Esophagus muscularis mucosa (tissue), 4 donors: ENCODE results near the gene BCKDHB. TPM values are rescaled to one million over a fixed set of nuclear protein-coding genes. Genes with fewer than 3 reads are reported as not detected.

Source experiments
- DNase-seq: peaks from one replicate; pipeline ENCODE4 v3.0.0-alpha.2; 2017; ENCODE audit errors: extremely low spot score
- H3K27ac ChIP-seq, 4 donors: fragments of 200-600 bp; sonication (generic); replicated peaks in 1 of 4; 1 replicate in 3 of 4; 2 replicates in 1 of 4; pipeline ENCODE4 v1.5.1; 2016 to 2019; ENCODE audit warnings: mild to moderate bottlenecking in 1 of 4
- H3K27me3 ChIP-seq, 4 donors: fragments of 200-600 bp; sonication (generic); one replicate each; pipeline versions ENCODE4 v1.5.1 to v1.6.0; 2016 to 2019
- H3K36me3 ChIP-seq, 4 donors: fragments of 200-600 bp; sonication (generic); one replicate each; pipeline ENCODE4 v1.5.1; 2016 to 2019
- H3K4me1 ChIP-seq, 4 donors: fragments of 200-600 bp; sonication (generic); one replicate each; pipeline ENCODE4 v1.5.1; 2016 to 2019
- H3K4me3 ChIP-seq, 4 donors: fragments of 200-600 bp; sonication (generic); 1 replicate in 2 of 4; 2 replicates in 2 of 4; pipeline ENCODE4 v1.5.1; 2016 to 2019; ENCODE audit warnings: mild to moderate bottlenecking in 4 of 4, moderate library complexity in 1 of 4
- H3K9me3 ChIP-seq, 4 donors: fragments of 200-600 bp; sonication (generic); 1 replicate in 3 of 4; 2 replicates in 1 of 4; pipeline ENCODE4 v1.5.1; 2016 to 2019
- EP300 ChIP-seq: sonication (generic); formaldehyde crosslinking; IDR thresholded peaks from one replicate; pipeline ENCODE4 v1.6.1; 2017; ENCODE audit warnings: antibody characterized with exemption
- POLR2A ChIP-seq: fragments of 450-650 bp; IDR thresholded peaks from one replicate; pipeline ENCODE4 v1.6.1; 2017; ENCODE audit warnings: antibody characterized with exemption, moderate library complexity, mild to moderate bottlenecking, low read depth
- POLR2AphosphoS5 ChIP-seq, 2 donors: sonication (generic); formaldehyde crosslinking; IDR thresholded peaks; one replicate each; pipeline ENCODE4 v1.6.1; 2017; ENCODE audit warnings: antibody characterized with exemption in 2 of 2
- WGBS: methylation state at CpG from one replicate; pipeline ENCODE4 v1.1.5; 2018; 5-methylcytosine and 5-hydroxymethylcytosine counted together
- intact Hi-C: fragments of 100-400 bp; cut with DNase I; formaldehyde crosslinking; loops from one replicate; pipeline ENCODE4 v1.15.1; 2023
- total RNA-seq, 4 donors: library from RNA; depleted of rRNA; stranded (reverse); fragments of >200 nt; gene quantifications; one replicate each; pipeline versions ENCODE4 v1.1.0 to v1.2.1, GENCODE V29; 2016
- TF ChIP-seq, protein P1 (sequence below), 3 experiments: fragments of 200-600 bp in 2 of 3; fragments of 450-650 bp in 1 of 3; sonication (generic) in 2 of 3; IDR thresholded peaks; one replicate each; pipeline ENCODE4 v1.5.1; 2017 to 2019; ENCODE audit warnings: antibody characterized with exemption in 3 of 3, mild to moderate bottlenecking in 2 of 3, moderate library complexity in 1 of 3

The BCKDHB gene
- total RNA-seq, 4 donors from 2014 or later = 12.2 to 26.2 (median 20.6) TPM

DNA sequence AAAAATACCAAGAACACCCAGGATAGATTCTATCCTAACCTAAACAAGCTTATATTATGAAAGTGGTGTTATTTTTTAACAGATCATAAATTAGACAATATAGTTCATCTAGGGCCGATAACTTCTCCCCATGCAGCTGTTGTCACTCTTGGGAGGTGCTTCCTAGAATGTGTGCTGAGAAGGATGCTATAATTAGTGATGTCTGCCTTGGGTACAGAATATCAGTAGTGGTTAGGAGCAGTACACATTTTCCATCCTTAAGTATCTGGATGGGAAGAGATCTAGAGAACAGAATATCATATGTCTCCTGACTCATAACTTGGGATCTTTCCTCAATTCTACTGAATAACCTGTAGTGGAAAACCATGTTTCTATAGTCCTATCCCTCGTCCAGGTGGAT, 214.5 kb downstream of the BCKDHB start:
- Histone ChIP-seq H3K27ac (no peak overlapping the region), H3K27me3 (no peaks in the 10 kb centered on the region), H3K4me1 (peaks cover 0 to 17% (median 0%) of the 10 kb centered on the region in 4 donors), H3K9me3 (no peaks in the 10 kb centered on the region), H3K36me3 (no peaks in the 10 kb centered on the region), H3K4me3 (no peak overlapping the region)
- intact Hi-C loops = no loop called here
- 90% methylated on average over 2 of the region's 2 CpGs for WGBS
- no peak for TF ChIP-seq EP300
- TF ChIP-seq, protein P1, sequence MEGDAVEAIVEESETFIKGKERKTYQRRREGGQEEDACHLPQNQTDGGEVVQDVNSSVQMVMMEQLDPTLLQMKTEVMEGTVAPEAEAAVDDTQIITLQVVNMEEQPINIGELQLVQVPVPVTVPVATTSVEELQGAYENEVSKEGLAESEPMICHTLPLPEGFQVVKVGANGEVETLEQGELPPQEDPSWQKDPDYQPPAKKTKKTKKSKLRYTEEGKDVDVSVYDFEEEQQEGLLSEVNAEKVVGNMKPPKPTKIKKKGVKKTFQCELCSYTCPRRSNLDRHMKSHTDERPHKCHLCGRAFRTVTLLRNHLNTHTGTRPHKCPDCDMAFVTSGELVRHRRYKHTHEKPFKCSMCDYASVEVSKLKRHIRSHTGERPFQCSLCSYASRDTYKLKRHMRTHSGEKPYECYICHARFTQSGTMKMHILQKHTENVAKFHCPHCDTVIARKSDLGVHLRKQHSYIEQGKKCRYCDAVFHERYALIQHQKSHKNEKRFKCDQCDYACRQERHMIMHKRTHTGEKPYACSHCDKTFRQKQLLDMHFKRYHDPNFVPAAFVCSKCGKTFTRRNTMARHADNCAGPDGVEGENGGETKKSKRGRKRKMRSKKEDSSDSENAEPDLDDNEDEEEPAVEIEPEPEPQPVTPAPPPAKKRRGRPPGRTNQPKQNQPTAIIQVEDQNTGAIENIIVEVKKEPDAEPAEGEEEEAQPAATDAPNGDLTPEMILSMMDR (IDR thresholded peaks at IDR 0.05) = no peak
- no peak for TF ChIP-seq POLR2AphosphoS5 (IDR thresholded peaks at IDR 0.05)
- no peak for TF ChIP-seq POLR2A
- no peak for DNase-seq

DNA sequence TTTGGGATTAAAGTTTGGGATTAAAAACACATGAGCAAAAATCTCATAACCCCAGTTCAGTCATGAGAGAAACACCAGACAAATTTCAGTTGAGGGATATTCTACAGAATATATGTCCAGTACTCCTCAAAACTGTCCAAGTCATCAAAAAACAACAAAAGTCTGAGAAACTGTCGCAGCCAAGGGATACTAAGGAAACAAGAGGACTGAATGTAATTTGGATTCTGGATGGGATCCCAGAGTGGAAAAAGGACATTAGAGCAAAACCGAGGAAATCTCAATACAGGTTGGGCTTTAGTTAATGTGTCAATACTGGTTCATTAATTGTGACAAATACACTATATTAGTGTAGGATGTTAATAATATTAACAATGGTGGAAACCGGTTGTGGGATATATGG, 219.3 kb downstream of the BCKDHB start:
- TF ChIP-seq, protein P1 (IDR thresholded peaks at IDR 0.05) = no peak
- no peak for TF ChIP-seq POLR2AphosphoS5 (IDR thresholded peaks at IDR 0.05)
- TF ChIP-seq EP300 = no peak
- TF ChIP-seq POLR2A = no peak
- WGBS = 49% methylated on average over 3 of the region's 3 CpGs
- no peak overlapping the region for H3K27ac ChIP-seq
- H3K9me3 ChIP-seq = no peaks in the 10 kb centered on the region
- no peaks in the 10 kb centered on the region for H3K27me3 ChIP-seq
- DNase-seq = no peak
- no peak overlapping the region for H3K4me3 ChIP-seq
- H3K36me3 ChIP-seq = no peaks in the 10 kb centered on the region
- intact Hi-C loops = no loop called here
- peaks cover 0 to 6% (median 0%) of the 10 kb centered on the region in 4 donors for H3K4me1 ChIP-seq

DNA sequence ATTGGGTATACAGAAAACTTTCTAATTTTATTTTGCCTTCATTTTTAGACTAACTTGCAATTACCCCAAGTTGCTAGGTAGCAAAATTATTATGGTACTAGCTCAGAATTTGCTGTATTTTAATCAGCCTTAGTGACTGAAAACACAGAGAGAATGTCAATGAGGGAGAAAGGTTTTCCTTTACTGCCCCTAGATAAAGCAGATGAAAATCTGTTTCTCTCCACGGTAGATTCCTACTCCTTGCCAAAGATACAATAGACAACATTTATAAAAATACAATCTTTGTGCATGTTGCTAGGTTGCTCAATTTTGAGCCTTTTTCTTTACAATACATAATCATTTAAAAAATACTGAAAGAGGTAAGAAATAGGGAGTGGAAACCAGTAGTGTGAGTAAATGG, 222.2 kb downstream of the BCKDHB start:
- TF ChIP-seq EP300 (no peak), POLR2AphosphoS5 (IDR thresholded peaks at IDR 0.05) (no peak), POLR2A (no peak)
- TF ChIP-seq, protein P1 (IDR thresholded peaks at IDR 0.05) = no peak
- WGBS = 56% methylated on average over 1 of the region's 1 CpG
- H3K4me1 ChIP-seq = peaks cover 0 to 6% (median 2%) of the 10 kb centered on the region in 4 donors
- no peaks in the 10 kb centered on the region for H3K9me3 ChIP-seq
- intact Hi-C loops = no loop called here
- no peak overlapping the region for H3K4me3 ChIP-seq
- no peaks in the 10 kb centered on the region for H3K36me3 ChIP-seq
- no peak overlapping the region for H3K27ac ChIP-seq
- no peaks in the 10 kb centered on the region for H3K27me3 ChIP-seq
- no peak for DNase-seq

DNA sequence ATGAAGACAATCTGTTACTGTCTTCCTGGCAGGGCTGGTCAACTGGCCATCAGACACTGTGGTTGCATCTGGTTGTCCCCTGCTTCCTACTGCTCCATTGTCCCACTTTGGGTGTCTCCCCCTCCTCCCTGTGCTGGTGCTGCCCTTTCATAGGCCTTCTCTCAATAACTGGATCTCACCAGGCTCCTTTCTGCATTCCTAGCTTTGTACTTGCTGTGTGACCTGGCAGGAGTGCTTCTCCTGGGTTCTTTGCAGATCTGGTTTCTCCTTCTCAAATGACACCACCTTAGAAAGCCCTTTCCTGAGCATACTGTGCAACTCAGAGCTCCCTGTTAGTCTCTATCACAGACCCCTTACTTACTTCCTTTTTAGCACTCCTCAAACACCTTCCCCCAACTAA, 223.0 kb downstream of the BCKDHB start:
- no peak for TF ChIP-seq EP300
- TF ChIP-seq, protein P1 (IDR thresholded peaks at IDR 0.05) = no peak
- TF ChIP-seq POLR2AphosphoS5 (IDR thresholded peaks at IDR 0.05) = no peak
- no peak for TF ChIP-seq POLR2A
- Histone ChIP-seq H3K27ac (no peak overlapping the region), H3K36me3 (no peaks in the 10 kb centered on the region), H3K27me3 (no peaks in the 10 kb centered on the region), H3K4me3 (no peak overlapping the region), H3K4me1 (peaks cover 0 to 10% (median 6%) of the 10 kb centered on the region in 4 donors), H3K9me3 (no peaks in the 10 kb centered on the region)
- no peak for DNase-seq
- intact Hi-C loops = no loop called here

DNA sequence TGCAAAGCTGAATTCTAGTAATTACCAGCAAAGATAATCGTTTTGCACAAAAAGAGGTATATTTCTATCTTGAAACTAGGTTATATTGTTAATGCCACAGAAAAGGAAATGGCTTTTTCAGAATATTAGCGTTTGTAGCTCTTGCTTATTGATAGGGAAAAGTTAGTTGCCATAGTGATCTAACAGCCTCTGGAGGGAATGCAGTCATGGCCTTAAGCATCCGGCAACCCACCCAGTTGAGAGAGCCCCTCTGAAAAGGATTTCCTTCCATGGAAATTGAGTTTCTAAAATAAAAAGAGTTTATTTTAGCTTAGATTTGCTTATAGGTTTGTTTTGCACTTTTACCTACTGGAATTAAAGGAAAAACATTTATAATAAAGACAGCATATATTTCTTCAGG, 224.5 kb downstream of the BCKDHB start:
- WGBS = 83% methylated on average over 3 of the region's 3 CpGs
- H3K4me1 ChIP-seq = peaks cover 0 to 10% (median 9%) of the 10 kb centered on the region in 4 donors
- TF ChIP-seq POLR2AphosphoS5 (IDR thresholded peaks at IDR 0.05) (no peak), POLR2A (no peak)
- H3K9me3 ChIP-seq = no peaks in the 10 kb centered on the region
- H3K27ac ChIP-seq = no peak overlapping the region
- no peak for DNase-seq
- no peaks in the 10 kb centered on the region for H3K36me3 ChIP-seq
- intact Hi-C loops = no loop called here
- no peak overlapping the region for H3K4me3 ChIP-seq
- no peaks in the 10 kb centered on the region for H3K27me3 ChIP-seq
